Skeletal muscle satellite cell (primary cell): ENCODE measurements around the gene RNU6-9.

ENCODE experiments used
- H3K27me3 ChIP-seq: 2 replicates; pipeline ENCODE4 v1.7.0; 2013; ENCODE audit warnings: low read length; ENCODE audit not compliant: control insufficient read depth, insufficient read depth
- H3K36me3 ChIP-seq: 2 replicates; pipeline ENCODE4 v1.7.0; 2013; ENCODE audit warnings: mild to moderate bottlenecking, control low read depth, low read length; ENCODE audit not compliant: insufficient read depth
- H3K4me1 ChIP-seq: 2 replicates; pipeline ENCODE4 v1.7.0; 2013; ENCODE audit warnings: low read length; ENCODE audit not compliant: control insufficient read depth, insufficient read depth
- H3K4me2 ChIP-seq: 2 replicates; pipeline ENCODE4 v1.7.0; 2013; ENCODE audit warnings: mild to moderate bottlenecking, low read length
- H3K4me3 ChIP-seq: 2 replicates; pipeline ENCODE4 v1.7.0; 2013; ENCODE audit warnings: low read length
- H3K9ac ChIP-seq: 2 replicates; pipeline ENCODE4 v1.7.0; 2013; ENCODE audit warnings: mild to moderate bottlenecking, low read depth, low read length, moderate library complexity
- H3K9me3 ChIP-seq: replicated peaks from 2 replicates; pipeline ENCODE4 v1.7.0; 2013; ENCODE audit warnings: mild to moderate bottlenecking, control low read depth, low read length

RNU6-9 gene

GRCh38 chr19:896434-896833 is 3.1 kb downstream of the RNU6-9 start:
- Histone ChIP-seq H3K4me1 (no peaks in the 10 kb centered on the region), H3K36me3 (peaks cover 26% of the 10 kb centered on the region), H3K4me3 (no peak overlapping the region), H3K27me3 (no peaks in the 10 kb centered on the region), H3K4me2 (no peak overlapping the region), H3K9ac (no peak overlapping the region), H3K9me3 (no peaks in the 10 kb centered on the region)

DNA sequence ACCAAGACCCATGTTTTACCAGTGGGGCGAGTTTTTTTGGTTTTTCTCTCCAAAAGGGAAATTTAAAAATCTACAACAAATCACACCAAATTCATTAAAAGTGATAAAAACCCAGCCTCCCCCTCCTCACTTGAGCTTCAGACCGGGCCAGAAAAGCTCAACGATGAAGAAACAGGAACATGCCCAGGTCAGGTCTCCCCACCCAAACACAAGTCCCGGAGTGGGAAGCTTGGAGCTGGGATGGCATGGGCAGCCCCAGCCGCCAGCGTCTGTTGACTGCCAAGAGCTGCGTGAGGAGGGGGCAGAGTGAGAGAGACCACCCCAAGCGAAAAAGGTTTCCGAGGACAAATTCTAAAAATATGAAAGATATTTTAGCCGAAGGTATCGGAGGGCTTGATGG is 3.7 kb downstream of the RNU6-9 start:
- Histone ChIP-seq H3K4me1 (no peaks in the 10 kb centered on the region), H3K4me3 (no peak overlapping the region), H3K9me3 (no peaks in the 10 kb centered on the region), H3K36me3 (peaks cover 30% of the 10 kb centered on the region), H3K4me2 (no peak overlapping the region), H3K9ac (no peak overlapping the region), H3K27me3 (no peaks in the 10 kb centered on the region)

GRCh38 chr19:897442-898039 is 4.3 kb downstream of the RNU6-9 start:
- no peak overlapping the region for H3K4me2 ChIP-seq
- peaks cover 2% of the 10 kb centered on the region for H3K4me1 ChIP-seq
- H3K4me3 ChIP-seq: no peak overlapping the region
- H3K27me3 ChIP-seq: no peaks in the 10 kb centered on the region
- peaks cover 32% of the 10 kb centered on the region for H3K36me3 ChIP-seq
- H3K9ac ChIP-seq: no peak overlapping the region
- no peaks in the 10 kb centered on the region for H3K9me3 ChIP-seq

GRCh38 chr19:898663-899062 is 5.4 kb downstream of the RNU6-9 start:
- H3K9ac ChIP-seq: no peak overlapping the region
- H3K4me2 ChIP-seq: no peak overlapping the region
- H3K27me3 ChIP-seq: no peaks in the 10 kb centered on the region
- peaks cover 12% of the 10 kb centered on the region for H3K4me1 ChIP-seq
- no peaks in the 10 kb centered on the region for H3K9me3 ChIP-seq
- no peak overlapping the region for H3K4me3 ChIP-seq
- H3K36me3 ChIP-seq: peaks cover 32% of the 10 kb centered on the region

DNA sequence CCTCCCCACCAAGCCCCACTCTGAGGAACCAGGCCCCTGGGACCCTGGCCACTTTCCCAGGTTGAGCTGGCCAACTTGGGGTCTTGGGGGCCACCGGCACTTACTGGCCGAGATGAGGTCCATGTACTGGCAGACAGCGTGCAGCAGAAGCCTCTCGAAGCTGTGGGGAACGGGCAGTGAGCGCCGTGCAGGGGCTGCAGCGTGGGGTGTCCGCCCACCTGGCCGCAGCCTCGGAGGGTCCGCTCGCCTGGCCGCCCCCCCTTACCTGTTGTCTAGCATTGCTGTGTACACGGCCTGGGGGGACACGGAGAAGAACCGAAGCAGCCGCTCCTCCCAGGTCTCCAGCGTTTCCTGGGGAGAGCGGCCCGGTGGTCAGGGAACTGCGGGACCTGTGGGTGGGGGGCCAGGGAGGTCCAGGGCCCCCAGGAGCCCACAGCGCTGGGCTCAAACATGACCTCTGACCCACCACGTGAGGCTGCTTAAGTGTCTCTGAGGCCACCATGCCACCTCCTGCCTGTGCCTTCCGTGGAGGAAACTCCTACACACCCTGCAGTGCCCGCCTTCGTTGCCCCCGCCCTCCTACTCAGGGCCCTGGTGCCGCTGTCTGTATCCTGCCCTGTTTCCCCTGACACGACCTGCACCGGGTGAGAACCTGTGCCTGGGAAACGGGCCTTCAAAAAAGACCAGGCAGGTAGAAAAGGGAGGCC is 6.2 kb downstream of the RNU6-9 start:
- Histone ChIP-seq H3K4me1 (peaks cover 12% of the 10 kb centered on the region), H3K4me3 (no peak overlapping the region), H3K9ac (no peak overlapping the region), H3K27me3 (no peaks in the 10 kb centered on the region), H3K9me3 (no peaks in the 10 kb centered on the region), H3K4me2 (no peak overlapping the region), H3K36me3 (peaks cover 32% of the 10 kb centered on the region)

DNA sequence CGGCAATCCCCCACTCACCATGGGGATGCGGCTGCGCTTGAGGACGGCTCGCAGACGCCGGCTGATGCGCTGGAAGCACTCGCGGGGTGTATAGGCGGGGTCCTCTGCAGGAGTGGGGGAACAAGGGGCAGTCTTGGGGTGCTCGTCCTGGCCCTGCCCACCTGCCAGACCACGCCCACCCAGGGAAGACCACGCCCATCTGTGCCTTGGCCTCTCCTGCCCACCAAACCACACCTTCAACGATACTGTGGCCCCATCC is 6.7 kb downstream of the RNU6-9 start:
- H3K9ac ChIP-seq: no peak overlapping the region
- no peaks in the 10 kb centered on the region for H3K27me3 ChIP-seq
- H3K4me2 ChIP-seq: no peak overlapping the region
- H3K4me1 ChIP-seq: peaks cover 12% of the 10 kb centered on the region
- peaks cover 32% of the 10 kb centered on the region for H3K36me3 ChIP-seq
- no peak overlapping the region for H3K4me3 ChIP-seq
- H3K9me3 ChIP-seq: no peaks in the 10 kb centered on the region

DNA sequence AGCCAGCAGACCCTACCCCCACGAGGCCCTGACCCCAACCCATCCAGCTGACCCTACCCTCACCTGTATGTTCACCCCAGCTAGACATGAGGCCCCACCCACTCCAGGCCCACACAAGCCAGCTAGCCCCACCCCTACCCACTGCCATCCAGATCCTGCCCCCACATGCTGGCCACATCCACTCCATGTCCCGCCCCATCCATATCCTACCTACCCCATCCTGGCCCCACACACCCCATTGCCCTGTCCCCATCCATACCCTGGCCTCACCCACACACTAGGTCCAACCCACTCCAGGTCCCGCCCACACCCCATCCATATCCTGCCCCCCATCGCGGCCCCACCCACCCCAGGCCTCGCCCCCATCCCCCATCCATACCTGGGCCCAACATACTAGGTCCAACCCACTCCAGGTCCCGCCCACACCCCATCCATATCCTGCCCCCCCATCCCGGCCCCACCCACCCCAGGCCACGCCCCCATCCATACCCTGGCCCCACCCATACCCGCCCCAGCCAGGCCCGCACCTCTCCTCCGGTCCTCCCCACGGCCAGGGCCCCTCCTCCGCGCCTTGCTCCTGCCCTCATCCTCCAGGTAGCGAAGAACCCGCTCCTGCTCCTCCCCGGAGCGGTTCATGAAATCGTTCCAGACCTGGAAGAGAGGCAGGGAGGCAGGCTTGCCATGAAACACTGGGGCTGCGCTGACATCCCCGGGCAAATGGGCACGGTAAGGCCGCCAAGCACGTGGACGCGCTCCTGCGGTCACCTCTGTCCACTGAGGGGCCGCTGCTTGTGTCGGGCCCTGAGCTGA is 7.2 kb downstream of the RNU6-9 start:
- H3K9me3 ChIP-seq: no peaks in the 10 kb centered on the region
- peaks cover 32% of the 10 kb centered on the region for H3K36me3 ChIP-seq
- H3K4me2 ChIP-seq: no peak overlapping the region
- H3K9ac ChIP-seq: no peak overlapping the region
- no peaks in the 10 kb centered on the region for H3K27me3 ChIP-seq
- H3K4me1 ChIP-seq: peaks cover 12% of the 10 kb centered on the region
- no peak overlapping the region for H3K4me3 ChIP-seq

GRCh38 chr19:901216-902092 is 8.2 kb downstream of the RNU6-9 start:
- Histone ChIP-seq H3K4me1 (peaks cover 12% of the 10 kb centered on the region), H3K4me2 (no peak overlapping the region), H3K27me3 (no peaks in the 10 kb centered on the region), H3K9ac (no peak overlapping the region), H3K4me3 (no peak overlapping the region), H3K36me3 (peaks cover 32% of the 10 kb centered on the region), H3K9me3 (no peaks in the 10 kb centered on the region)

DNA sequence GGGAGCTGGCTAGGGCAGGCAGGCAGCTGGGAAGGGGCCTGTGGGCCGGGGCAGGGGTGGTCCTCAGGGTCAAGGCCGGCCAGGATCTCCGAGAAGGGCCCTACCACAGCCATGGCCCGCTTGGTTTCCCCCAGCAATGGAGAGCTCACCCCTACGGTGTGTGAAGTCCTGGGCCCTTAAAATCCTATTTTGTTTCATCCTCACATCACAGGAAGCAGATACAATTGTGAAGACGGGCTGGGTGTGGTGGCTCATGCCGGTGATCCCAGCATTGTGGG is 8.7 kb downstream of the RNU6-9 start:
- no peaks in the 10 kb centered on the region for H3K27me3 ChIP-seq
- no peak overlapping the region for H3K9ac ChIP-seq
- H3K4me2 ChIP-seq: no peak overlapping the region
- no peak overlapping the region for H3K4me3 ChIP-seq
- peaks cover 26% of the 10 kb centered on the region for H3K36me3 ChIP-seq
- H3K4me1 ChIP-seq: peaks cover 12% of the 10 kb centered on the region
- H3K9me3 ChIP-seq: no peaks in the 10 kb centered on the region

DNA sequence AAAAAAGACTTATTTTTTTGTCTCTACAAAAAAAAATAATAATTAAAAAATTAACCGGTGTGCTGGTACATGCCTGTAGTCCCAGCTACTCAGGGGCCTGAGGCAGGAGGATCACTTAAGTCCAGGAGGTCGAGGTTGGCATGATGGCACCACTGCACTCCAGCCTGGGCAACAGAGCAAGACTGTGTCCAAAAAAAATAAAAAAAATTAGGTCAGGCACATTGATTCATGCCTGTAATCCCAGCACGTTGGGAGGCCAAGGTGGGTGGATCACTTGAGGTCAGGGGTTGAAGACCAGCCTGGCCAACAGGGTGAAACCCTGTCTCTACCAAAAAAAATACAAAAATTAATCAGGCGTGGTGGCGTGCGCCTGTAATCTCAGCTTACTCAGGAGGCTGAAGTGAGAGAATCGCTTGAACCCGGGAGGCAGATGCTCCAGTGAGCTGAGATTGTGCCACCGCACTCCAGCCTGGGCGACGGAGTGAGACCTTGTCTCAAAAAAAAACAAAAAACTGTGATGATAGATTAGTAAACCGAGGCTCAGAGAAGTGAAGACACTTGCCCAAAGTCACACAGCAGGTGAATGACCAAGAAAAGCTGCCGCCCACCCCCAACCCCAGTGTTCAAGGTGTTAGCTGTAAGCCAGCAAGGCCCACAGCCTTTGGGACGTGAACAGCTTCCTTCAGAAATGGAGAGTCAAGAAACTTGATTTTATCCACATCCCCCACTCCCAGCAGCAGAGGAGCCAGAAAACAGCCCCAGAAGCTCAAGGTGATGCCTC is 9.4 kb downstream of the RNU6-9 start:
- H3K9ac ChIP-seq: no peak overlapping the region
- H3K4me3 ChIP-seq: no peak overlapping the region
- H3K36me3 ChIP-seq: peaks cover 21% of the 10 kb centered on the region
- no peaks in the 10 kb centered on the region for H3K9me3 ChIP-seq
- H3K4me1 ChIP-seq: peaks cover 12% of the 10 kb centered on the region
- H3K27me3 ChIP-seq: no peaks in the 10 kb centered on the region
- H3K4me2 ChIP-seq: no peak overlapping the region

- Histone ChIP-seq H3K9me3 (no peaks in the 10 kb centered on the region), H3K9ac (no peak overlapping the region), H3K4me1 (peaks cover 12% of the 10 kb centered on the region), H3K4me3 (no peak overlapping the region), H3K4me2 (no peak overlapping the region), H3K27me3 (no peaks in the 10 kb centered on the region), H3K36me3 (peaks cover 19% of the 10 kb centered on the region)
Observed at GRCh38 chr19:903266-903797, 10.0 kb downstream of the RNU6-9 start.
